HCT116 (cell line): ENCODE data around the gene ABHD16A. TPM values are rescaled to one million over a fixed set of nuclear protein-coding genes. Genes with fewer than 3 reads are reported as not detected.
A peak's percentile ranks its signal among the peaks of the same experiment; 100 is the strongest.

Source experiments
- ATAC-seq: fragments of 200-7000 bp; cut with Tn5 transposase; 2 replicates; pipeline ENCODE4 v1.9.1; 2020; ENCODE audit warnings: mild to moderate bottlenecking, moderate library complexity
- BruUV-seq: library from RNA; stranded (reverse); fragments of 400-500 nt; replicated peaks from 2 replicates; lab custom pipeline; 2021; lab: Mats Ljungman, UMichigan
- CTCF ChIA-PET: fragments of 300-600 bp; sonication (Branson Sonifier 250); formaldehyde crosslinking; loops from one replicate; lab custom pipeline; 2021; ENCODE audit warnings: antibody characterized with exemption; lab: Charles Lee
- POLR2A ChIA-PET: fragments of 300-600, 350-600 bp; sonication (Branson Sonifier 250); formaldehyde crosslinking; loops from one replicate; lab custom pipeline; 2021; ENCODE audit warnings: antibody characterized with exemption; lab: Charles Lee
- RAD21 ChIA-PET, 2 experiments: fragments of 300-600 bp; sonication (Branson Sonifier 250); formaldehyde crosslinking; loops; one replicate each; lab custom pipeline; 2023; ENCODE audit warnings: low total read pairs in 2 of 2; ENCODE audit not compliant: uncharacterized antibody in 2 of 2, unreplicated experiment in 2 of 2, low non-redundant PET in 1 of 2; lab: Charles Lee
- DNase-seq: peaks from one replicate; pipeline ENCODE4 v3.0.0-alpha.2; 2010; ENCODE audit warnings: low read depth, low spot score
- H2AFZ ChIP-seq: fragments of 200-600 bp; shearing (Covaris generic), sonication (generic); 2 replicates; pipeline ENCODE4 v1.6.1; 2017; ENCODE audit warnings: low read depth, mixed run types, mixed read lengths, antibody characterized with exemption, low read length; ENCODE audit not compliant: poor library complexity, severe bottlenecking
- H3K27ac ChIP-seq: 2 replicates; pipeline ENCODE4 v1.5.1; 2012; ENCODE audit warnings: low read depth, low read length
- H3K27me3 ChIP-seq: fragments of 200-600 bp; sonication (generic); 2 replicates; pipeline ENCODE4 v1.6.1; 2016; ENCODE audit warnings: mixed run types, low read length, mixed read lengths; ENCODE audit not compliant: insufficient read depth
- H3K36me3 ChIP-seq, 2 experiments: fragments of 200-500 bp in 1 of 2; fragments of 200-600 bp in 1 of 2; sonication (Bioruptor generic) in 1 of 2; sonication (generic) in 1 of 2; 2 replicates each; pipeline versions ENCODE4 v1.5.1 to v1.6.1; 2014 to 2016; ENCODE audit warnings: low read length in 2 of 2, inconsistent platforms in 1 of 2, mixed read lengths in 1 of 2, mixed run types in 1 of 2; ENCODE audit not compliant: insufficient read depth in 2 of 2, control insufficient read depth in 1 of 2
- H3K4me1 ChIP-seq, 2 experiments: fragments of 200-600 bp in 1 of 2; sonication (generic) in 1 of 2; 2 replicates each; pipeline versions ENCODE4 v1.5.1 to v1.6.1; 2012 to 2017; ENCODE audit warnings: low read length in 2 of 2, inconsistent platforms in 1 of 2, mild to moderate bottlenecking in 1 of 2, mixed read lengths in 1 of 2, mixed run types in 1 of 2, moderate library complexity in 1 of 2; ENCODE audit not compliant: insufficient read depth in 2 of 2, control insufficient read depth in 1 of 2
- H3K4me2 ChIP-seq: fragments of 200-600 bp; sonication (generic); 2 replicates; pipeline ENCODE4 v1.6.1; 2017; ENCODE audit warnings: mixed run types, low read length, mixed read lengths
- H3K4me3 ChIP-seq, 2 experiments: fragments of 200-600 bp in 1 of 2; sonication (generic) in 1 of 2; replicated peaks in 1 of 2; 2 replicates each; pipeline ENCODE4 v1.5.1; 2011 to 2016; ENCODE audit warnings: low read length in 2 of 2, control low read depth in 1 of 2, low read depth in 1 of 2, mild to moderate bottlenecking in 1 of 2, mixed read lengths in 1 of 2, mixed run types in 1 of 2
- H3K79me2 ChIP-seq: fragments of 200-600 bp; sonication (generic); 2 replicates; pipeline ENCODE4 v1.6.1; 2017; ENCODE audit warnings: mild to moderate bottlenecking, mixed run types, low read length, moderate library complexity, mixed read lengths; ENCODE audit not compliant: insufficient read depth
- H3K9ac ChIP-seq: fragments of 200-600 bp; sonication (generic); 2 replicates; pipeline ENCODE4 v1.6.1; 2016; ENCODE audit warnings: low read length, mixed read lengths
- H3K9me2 ChIP-seq: fragments of 200-600 bp; sonication (generic), shearing (Covaris generic); 2 replicates; pipeline ENCODE4 v1.6.1; 2017; ENCODE audit warnings: mixed run types, mild to moderate bottlenecking, moderate library complexity; ENCODE audit not compliant: insufficient read depth
- H3K9me3 ChIP-seq, 2 experiments: fragments of 200-500 bp in 1 of 2; fragments of 200-600 bp in 1 of 2; sonication (Bioruptor generic) in 1 of 2; sonication (generic) in 1 of 2; 2 replicates each; pipeline ENCODE4 v1.6.1; 2014 to 2017; ENCODE audit warnings: low read length in 2 of 2, mixed read lengths in 2 of 2, inconsistent platforms in 1 of 2, low read depth in 1 of 2, mild to moderate bottlenecking in 1 of 2, mixed run types in 1 of 2, moderate library complexity in 1 of 2; ENCODE audit not compliant: control insufficient read depth in 1 of 2, insufficient read depth in 1 of 2
- H4K20me1 ChIP-seq: fragments of 200-600 bp; sonication (generic), shearing (Covaris generic); 2 replicates; pipeline ENCODE4 v1.6.1; 2017; ENCODE audit warnings: mixed run types, mild to moderate bottlenecking, moderate library complexity; ENCODE audit not compliant: insufficient read depth
- CBX3 ChIP-seq: IDR thresholded peaks from 2 replicates; pipeline ENCODE4 v1.6.1; 2012; ENCODE audit warnings: low read depth
- CEBPB ChIP-seq: IDR thresholded peaks from 2 replicates; pipeline ENCODE4 v1.6.1; 2012; ENCODE audit warnings: low read depth
- EGR1 ChIP-seq: IDR thresholded peaks from 2 replicates; pipeline ENCODE4 v1.6.1; 2012; ENCODE audit warnings: low read depth
- ELF1 ChIP-seq: IDR thresholded peaks from 2 replicates; pipeline ENCODE4 v1.6.1; 2012; ENCODE audit warnings: low read depth, borderline replicate concordance
- EZH2 ChIP-seq: fragments of 200-600 bp; sonication (generic); IDR thresholded peaks from 2 replicates; pipeline ENCODE4 v1.6.1; 2017; ENCODE audit warnings: antibody characterized with exemption, mixed run types
- EZH2phosphoT487 ChIP-seq: fragments of 200-600 bp; IDR thresholded peaks from 2 replicates; pipeline ENCODE4 v1.6.1; 2018; ENCODE audit warnings: antibody characterized with exemption, borderline replicate concordance
- FOSL1 ChIP-seq: IDR thresholded peaks from 2 replicates; pipeline ENCODE4 v1.6.1; 2012; ENCODE audit warnings: low read depth
- POLR2A ChIP-seq: IDR thresholded peaks from 2 replicates; pipeline ENCODE4 v1.7.0; 2011; ENCODE audit warnings: borderline replicate concordance; ENCODE audit not compliant: insufficient read depth, insufficient read length; ENCODE audit errors: extremely low read depth
- POLR2AphosphoS5 ChIP-seq: IDR thresholded peaks from 2 replicates; pipeline ENCODE4 v1.6.1; 2011; ENCODE audit warnings: mild to moderate bottlenecking, low read depth, low read length, moderate library complexity
- RAD21 ChIP-seq: IDR thresholded peaks from 2 replicates; pipeline ENCODE4 v1.6.1; 2012; ENCODE audit warnings: low read depth, mild to moderate bottlenecking
- SP1 ChIP-seq: IDR thresholded peaks from 2 replicates; pipeline ENCODE4 v1.6.1; 2012; ENCODE audit warnings: low read depth
- SRF ChIP-seq: IDR thresholded peaks from 2 replicates; pipeline ENCODE4 v1.6.1; 2012; ENCODE audit warnings: low read depth
- TCF7L2 ChIP-seq: IDR thresholded peaks from 2 replicates; pipeline ENCODE4 v1.7.0; 2011; ENCODE audit warnings: borderline replicate concordance, inconsistent platforms; ENCODE audit not compliant: insufficient read depth, insufficient read length; ENCODE audit errors: extremely low read depth
- ZFX ChIP-seq: fragments of 450-650 bp; IDR thresholded peaks from 2 replicates; pipeline ENCODE4 v1.6.1; 2017
- ZNF274 ChIP-seq: fragments of 200-500 bp; sonication (Bioruptor generic); IDR thresholded peaks from 2 replicates; pipeline ENCODE4 v1.6.1; 2014; ENCODE audit warnings: mild to moderate bottlenecking, low read depth, low read length, inconsistent platforms
- intact Hi-C: fragments of 100-400 bp; cut with micrococcal nuclease; formaldehyde crosslinking; loops from 2 replicates; pipeline ENCODE4 v1.10.0; 2022
- total RNA-seq: library from RNA; stranded (reverse); gene quantifications from one replicate; pipeline ENCODE4 v1.2.1, GENCODE V29; 2021; ENCODE audit not compliant: unreplicated experiment
- TF ChIP-seq, protein P1 (sequence below): IDR thresholded peaks from 2 replicates; pipeline ENCODE4 v1.6.1; 2012; ENCODE audit warnings: low read depth
- TF ChIP-seq, protein P2 (sequence below): IDR thresholded peaks from 2 replicates; pipeline ENCODE4 v1.6.1; 2012

The ABHD16A gene
- total RNA-seq, 1 experiment from 2014 or later, result 32.4 TPM

DNA sequence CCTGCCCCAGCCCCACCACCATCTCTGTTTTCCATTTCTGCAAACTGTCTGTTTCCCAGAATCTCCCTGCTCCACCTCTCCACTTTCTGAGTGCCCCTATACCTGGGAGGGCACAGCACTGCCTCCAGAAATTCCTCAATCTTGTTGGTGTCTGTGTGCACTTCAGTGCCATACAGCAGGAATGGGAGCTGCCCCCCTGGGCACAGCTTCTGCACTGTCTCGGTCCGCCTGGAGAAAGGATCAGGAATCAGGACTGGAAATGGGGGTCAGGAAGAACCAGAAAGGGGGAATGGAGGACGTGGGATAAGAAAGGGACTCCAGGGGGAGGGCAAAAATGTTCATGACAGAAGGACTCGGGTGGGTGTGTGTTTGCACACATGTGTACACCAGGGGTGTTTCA, 30.6 kb upstream of the ABHD16A start:
- Histone ChIP-seq H2AFZ (no peak overlapping the region), H3K9me2 (no peaks in the 10 kb centered on the region), H3K27ac (peak overlapping the region; percentile 95), H3K4me1 (peaks cover 34 to 61% of the 10 kb centered on the region in 2 experiments), H3K9ac (no peak overlapping the region), H3K4me3 (no peak overlapping the region), H4K20me1 (no peaks in the 10 kb centered on the region; the same call in 1 of the 2 replicates), H3K9me3 (no peaks in the 10 kb centered on the region), H3K79me2 (peaks cover 46% of the 10 kb centered on the region), H3K36me3 (peaks cover 25 to 31% of the 10 kb centered on the region in 2 experiments), H3K4me2 (peak overlapping the region; percentile 83), H3K27me3 (no peaks in the 10 kb centered on the region)
- ChIA-PET RAD21 (no interaction called here), CTCF (interaction anchor here (1.5 kb wide), 1 partner anchor 58 kb away, joined by 3 read pairs; no protein-coding TSS in a partner anchor), POLR2A (no interaction called here)
- ATAC-seq, result no peak
- BruUV-seq, result no TSS peak
- intact Hi-C loops, result no loop called here
- TF ChIP-seq EZH2 (no peak), TCF7L2 (no peak)
- DNase-seq, result no peak

DNA sequence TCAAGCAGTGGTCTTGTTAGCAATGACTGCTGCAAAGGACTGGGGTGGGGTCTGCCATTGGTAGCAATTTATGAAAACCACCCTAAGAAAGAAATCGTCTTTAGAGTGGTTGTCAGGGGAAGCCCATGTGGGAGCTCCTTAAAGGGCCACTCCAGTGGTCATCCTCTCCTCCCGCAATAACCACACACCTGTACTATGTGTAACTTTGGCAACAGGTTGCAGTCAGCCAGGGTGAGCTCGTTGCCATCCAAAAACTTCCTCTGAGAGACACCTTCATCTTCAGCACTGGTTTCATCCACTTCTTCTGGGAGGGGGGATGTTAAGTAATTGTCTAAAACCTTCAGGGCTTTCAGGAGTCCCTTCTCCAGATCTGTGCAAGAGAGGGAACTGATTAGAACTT, 28.9 kb upstream of the ABHD16A start:
- Histone ChIP-seq H2AFZ (no peak overlapping the region), H3K36me3 (peaks cover 25 to 31% of the 10 kb centered on the region in 2 experiments), H3K4me1 (peaks cover 18 to 46% of the 10 kb centered on the region in 2 experiments), H3K4me3 (no peak overlapping the region), H3K4me2 (no peak overlapping the region), H3K9me2 (no peaks in the 10 kb centered on the region), H3K27ac (no peak overlapping the region; the same call in 1 of the 2 replicates), H4K20me1 (no peaks in the 10 kb centered on the region; the same call in 1 of the 2 replicates), H3K27me3 (no peaks in the 10 kb centered on the region), H3K9me3 (no peaks in the 10 kb centered on the region), H3K79me2 (peaks cover 46% of the 10 kb centered on the region), H3K9ac (no peak overlapping the region)
- CTCF ChIA-PET, result no interaction called here
- POLR2A ChIA-PET, result interaction anchor here (1.2 kb wide), 1 partner anchor 10 kb away, joined by 3 read pairs; the partner anchor contains the start of gene LY6G6C
- DNase-seq, result no peak
- intact Hi-C loops, result no loop called here
- RAD21 ChIA-PET, result no interaction called here
- no TSS peak for BruUV-seq
- ATAC-seq, result no peak
- no peak for TF ChIP-seq TCF7L2
- no peak for TF ChIP-seq SRF
- no peak for TF ChIP-seq ZFX
- TF ChIP-seq ZNF274, result no peak
- no peak for TF ChIP-seq RAD21
- TF ChIP-seq CEBPB, result no peak
- TF ChIP-seq FOSL1, result no peak
- no peak for TF ChIP-seq ELF1
- TF ChIP-seq POLR2A, result no peak
- TF ChIP-seq EZH2phosphoT487, result no peak
- TF ChIP-seq SP1, result no peak
- no peak for TF ChIP-seq EGR1
- TF ChIP-seq, protein P1, sequence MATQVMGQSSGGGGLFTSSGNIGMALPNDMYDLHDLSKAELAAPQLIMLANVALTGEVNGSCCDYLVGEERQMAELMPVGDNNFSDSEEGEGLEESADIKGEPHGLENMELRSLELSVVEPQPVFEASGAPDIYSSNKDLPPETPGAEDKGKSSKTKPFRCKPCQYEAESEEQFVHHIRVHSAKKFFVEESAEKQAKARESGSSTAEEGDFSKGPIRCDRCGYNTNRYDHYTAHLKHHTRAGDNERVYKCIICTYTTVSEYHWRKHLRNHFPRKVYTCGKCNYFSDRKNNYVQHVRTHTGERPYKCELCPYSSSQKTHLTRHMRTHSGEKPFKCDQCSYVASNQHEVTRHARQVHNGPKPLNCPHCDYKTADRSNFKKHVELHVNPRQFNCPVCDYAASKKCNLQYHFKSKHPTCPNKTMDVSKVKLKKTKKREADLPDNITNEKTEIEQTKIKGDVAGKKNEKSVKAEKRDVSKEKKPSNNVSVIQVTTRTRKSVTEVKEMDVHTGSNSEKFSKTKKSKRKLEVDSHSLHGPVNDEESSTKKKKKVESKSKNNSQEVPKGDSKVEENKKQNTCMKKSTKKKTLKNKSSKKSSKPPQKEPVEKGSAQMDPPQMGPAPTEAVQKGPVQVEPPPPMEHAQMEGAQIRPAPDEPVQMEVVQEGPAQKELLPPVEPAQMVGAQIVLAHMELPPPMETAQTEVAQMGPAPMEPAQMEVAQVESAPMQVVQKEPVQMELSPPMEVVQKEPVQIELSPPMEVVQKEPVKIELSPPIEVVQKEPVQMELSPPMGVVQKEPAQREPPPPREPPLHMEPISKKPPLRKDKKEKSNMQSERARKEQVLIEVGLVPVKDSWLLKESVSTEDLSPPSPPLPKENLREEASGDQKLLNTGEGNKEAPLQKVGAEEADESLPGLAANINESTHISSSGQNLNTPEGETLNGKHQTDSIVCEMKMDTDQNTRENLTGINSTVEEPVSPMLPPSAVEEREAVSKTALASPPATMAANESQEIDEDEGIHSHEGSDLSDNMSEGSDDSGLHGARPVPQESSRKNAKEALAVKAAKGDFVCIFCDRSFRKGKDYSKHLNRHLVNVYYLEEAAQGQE, result no peak
- no peak for TF ChIP-seq POLR2AphosphoS5
- no peak for TF ChIP-seq EZH2
- TF ChIP-seq CBX3, result no peak
- TF ChIP-seq, protein P2, sequence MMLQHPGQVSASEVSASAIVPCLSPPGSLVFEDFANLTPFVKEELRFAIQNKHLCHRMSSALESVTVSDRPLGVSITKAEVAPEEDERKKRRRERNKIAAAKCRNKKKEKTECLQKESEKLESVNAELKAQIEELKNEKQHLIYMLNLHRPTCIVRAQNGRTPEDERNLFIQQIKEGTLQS, result no peak
